ENCODE data around the gene IFIT3. TPM values are rescaled to one million over a fixed set of nuclear protein-coding genes. Genes with fewer than 3 reads are reported as not detected.
A peak's percentile ranks its signal among the peaks of the same experiment; 100 is the strongest.

The IFIT3 gene
- total RNA-seq, 1 donor from 2014 or later = 1.9 TPM

GRCh38 chr10:89367529-89367928 lies 39.7 kb downstream of the IFIT3 start:
- H3K36me3 ChIP-seq = no peaks in the 10 kb centered on the region
- H3K27me3 ChIP-seq = no peaks in the 10 kb centered on the region
- H3K4me3 ChIP-seq = no peak overlapping the region
- peak overlapping the region in 1 of 2 donors; percentile 22 for H3K27ac ChIP-seq
- intact Hi-C loops (cut with DNase I) = no loop called here
- TF ChIP-seq CTCF (IDR thresholded peaks at IDR 0.05) = no peak
- H3K4me1 ChIP-seq = peaks cover 3 to 23% of the 10 kb centered on the region in 2 donors
- H3K9me3 ChIP-seq = no peaks in the 10 kb centered on the region
- DNase-seq (ENCODE audit: low spot score in 2 of 2) = no peak

GRCh38 chr10:89368129-89368528 lies 40.3 kb downstream of the IFIT3 start:
- no peaks in the 10 kb centered on the region for H3K9me3 ChIP-seq
- intact Hi-C loops (cut with DNase I) = no loop called here
- H3K4me3 ChIP-seq = no peak overlapping the region
- no peaks in the 10 kb centered on the region for H3K36me3 ChIP-seq
- no peak for DNase-seq (ENCODE audit: low spot score in 2 of 2)
- TF ChIP-seq CTCF (IDR thresholded peaks at IDR 0.05) = no peak
- no peaks in the 10 kb centered on the region for H3K27me3 ChIP-seq
- peaks cover 3 to 23% of the 10 kb centered on the region in 2 donors for H3K4me1 ChIP-seq
- peak overlapping the region; percentile 17 to 22 for H3K27ac ChIP-seq

GRCh38 chr10:89369156-89370105 lies 41.6 kb downstream of the IFIT3 start:
- peak; percentile 37 to 61 (median 41) for TF ChIP-seq CTCF (IDR thresholded peaks at IDR 0.05)
- H3K4me3 ChIP-seq = no peak overlapping the region
- no peak for DNase-seq (ENCODE audit: low spot score in 2 of 2)
- H3K27me3 ChIP-seq = no peaks in the 10 kb centered on the region
- H3K4me1 ChIP-seq = peaks cover 9 to 27% of the 10 kb centered on the region in 2 donors
- no peaks in the 10 kb centered on the region for H3K36me3 ChIP-seq
- no peaks in the 10 kb centered on the region for H3K9me3 ChIP-seq
- intact Hi-C loops (cut with DNase I) = loop anchor here (5.0 kb wide), 1 partner anchor 42 kb away; the partner anchor contains the start of gene IFIT3
- no peak overlapping the region for H3K27ac ChIP-seq

- Histone ChIP-seq H3K27ac (no peak overlapping the region), H3K9me3 (no peaks in the 10 kb centered on the region), H3K4me1 (peaks cover 13 to 34% of the 10 kb centered on the region in 2 donors), H3K27me3 (no peaks in the 10 kb centered on the region), H3K36me3 (no peaks in the 10 kb centered on the region), H3K4me3 (no peak overlapping the region)
- intact Hi-C loops (cut with DNase I) = loop anchor here (5.0 kb wide), 1 partner anchor 44 kb away; the partner anchor contains the start of gene IFIT3
- no peak for TF ChIP-seq CTCF (IDR thresholded peaks at IDR 0.05)
- DNase-seq (ENCODE audit: low spot score in 2 of 2) = no peak
Measured at GRCh38 chr10:89371079-89371478, 43.3 kb downstream of the IFIT3 start.

GRCh38 chr10:89371987-89372386 lies 44.2 kb downstream of the IFIT3 start:
- TF ChIP-seq CTCF (IDR thresholded peaks at IDR 0.05) = no peak
- Histone ChIP-seq H3K27me3 (no peaks in the 10 kb centered on the region), H3K4me3 (no peak overlapping the region), H3K36me3 (no peaks in the 10 kb centered on the region), H3K27ac (no peak overlapping the region), H3K4me1 (peaks cover 13 to 34% of the 10 kb centered on the region in 2 donors), H3K9me3 (no peaks in the 10 kb centered on the region)
- DNase-seq (ENCODE audit: low spot score in 2 of 2) = no peak
- intact Hi-C loops (cut with DNase I) = loop anchor here (5.0 kb wide), 1 partner anchor 45 kb away; the partner anchor contains the start of gene IFIT3

Measured in ascending aorta (tissue), 2 donors.